GM18526 (cell line): ENCODE data around the gene ETFA.

Source experiments
- POLR2A ChIP-seq: IDR thresholded peaks from 3 replicates; pipeline ENCODE4 v1.6.1; 2011; ENCODE audit not compliant: insufficient read length; ENCODE audit errors: extremely low read depth

The ETFA gene

GRCh38 chr15:76274226-76274625 lies 37.0 kb downstream of the ETFA start:
- no peak for TF ChIP-seq POLR2A

- TF ChIP-seq POLR2A = no peak
These were observed 40.4 kb downstream of the ETFA start for GRCh38 chr15:76270876-76271275.

- TF ChIP-seq POLR2A = no peak
These were observed 44.2 kb downstream of the ETFA start for GRCh38 chr15:76267077-76267476.

- TF ChIP-seq POLR2A = no peak
These were observed 50.9 kb downstream of the ETFA start for GRCh38 chr15:76260246-76260938.

GRCh38 chr15:76259392-76259791 lies 51.9 kb downstream of the ETFA start:
- no peak for TF ChIP-seq POLR2A

- TF ChIP-seq POLR2A = no peak
These were observed 52.8 kb downstream of the ETFA start for GRCh38 chr15:76258460-76258859.

- no peak for TF ChIP-seq POLR2A
These were observed 57.4 kb downstream of the ETFA start for GRCh38 chr15:76253691-76254473.

GRCh38 chr15:76252249-76252648 lies 59.0 kb downstream of the ETFA start:
- TF ChIP-seq POLR2A = no peak

GRCh38 chr15:76251717-76252116 lies 59.6 kb downstream of the ETFA start:
- no peak for TF ChIP-seq POLR2A

- no peak for TF ChIP-seq POLR2A
These were observed 66.1 kb downstream of the ETFA start for GRCh38 chr15:76245072-76245610.

- TF ChIP-seq POLR2A = no peak
These were observed 71.5 kb downstream of the ETFA start for GRCh38 chr15:76239786-76240185.

- TF ChIP-seq POLR2A = no peak
These were observed 74.9 kb downstream of the ETFA start for GRCh38 chr15:76236350-76236749.

GRCh38 chr15:76235186-76235826 lies 76.0 kb downstream of the ETFA start:
- TF ChIP-seq POLR2A = no peak

GRCh38 chr15:76234337-76234889 lies 76.9 kb downstream of the ETFA start:
- no peak for TF ChIP-seq POLR2A

GRCh38 chr15:76233921-76234320 lies 77.3 kb downstream of the ETFA start:
- no peak for TF ChIP-seq POLR2A

- no peak for TF ChIP-seq POLR2A
These were observed 82.0 kb downstream of the ETFA start for GRCh38 chr15:76229266-76229665.

GRCh38 chr15:76223521-76223920 lies 87.7 kb downstream of the ETFA start:
- TF ChIP-seq POLR2A = no peak
